HG03378 (cell line): ENCODE results near the gene ENGASE.

ENCODE experiments used
- ATAC-seq: cut with Tn5 transposase; IDR thresholded peaks from one replicate; pipeline ENCODE4 v1.9.1; 2021; ENCODE audit warnings: mild to moderate bottlenecking, moderate library complexity; ENCODE audit not compliant: unreplicated experiment

The ENGASE gene

GRCh38 chr17:79079421-79080200 is 5.0 kb downstream of the ENGASE start:
- no peak for ATAC-seq

GRCh38 chr17:79080349-79080748 is 5.7 kb downstream of the ENGASE start:
- no peak for ATAC-seq

GRCh38 chr17:79080761-79081290 is 6.2 kb downstream of the ENGASE start:
- no peak for ATAC-seq

- ATAC-seq, result no peak
These were observed 7.1 kb downstream of the ENGASE start for GRCh38 chr17:79081571-79082276.

GRCh38 chr17:79082311-79083190 is 7.9 kb downstream of the ENGASE start:
- no peak for ATAC-seq

GRCh38 chr17:79083191-79083971 is 8.8 kb downstream of the ENGASE start:
- no peak for ATAC-seq

GRCh38 chr17:79084291-79085153 is 9.9 kb downstream of the ENGASE start:
- ATAC-seq, result no peak

- ATAC-seq, result no peak
These were observed 10.7 kb downstream of the ENGASE start for GRCh38 chr17:79085154-79085920.

DNA sequence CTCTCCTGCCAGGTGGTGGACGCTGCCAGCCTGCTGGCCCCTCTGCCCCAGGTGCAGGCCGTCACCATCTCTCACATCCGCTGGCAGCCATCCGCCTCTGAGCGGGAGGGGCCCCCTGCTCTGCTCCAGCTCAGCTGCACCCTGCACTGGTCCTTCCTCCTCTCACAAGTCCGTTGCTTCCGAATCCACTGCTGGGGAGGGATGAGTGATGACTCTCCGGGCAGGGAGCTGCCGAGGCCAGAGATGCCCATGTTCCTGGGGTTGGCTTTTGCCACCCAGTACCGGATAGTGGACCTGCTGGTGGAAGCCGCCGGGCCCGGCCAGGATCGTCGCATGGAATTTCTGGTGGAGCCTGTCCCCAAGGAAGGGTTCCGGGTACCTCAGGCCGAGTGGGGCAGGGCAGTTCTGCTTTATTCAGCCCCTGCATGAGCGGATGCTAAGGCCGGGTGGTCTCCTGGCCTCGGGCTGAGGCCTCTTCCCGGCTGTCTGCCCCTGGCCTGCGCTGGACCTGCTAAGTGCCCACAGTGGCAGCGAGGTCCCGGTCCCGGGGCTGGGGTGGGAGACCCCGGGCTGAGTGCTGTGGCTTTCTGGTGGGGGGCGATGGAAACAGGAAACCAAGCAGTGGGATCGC is 11.4 kb downstream of the ENGASE start:
- ATAC-seq, result no peak

DNA sequence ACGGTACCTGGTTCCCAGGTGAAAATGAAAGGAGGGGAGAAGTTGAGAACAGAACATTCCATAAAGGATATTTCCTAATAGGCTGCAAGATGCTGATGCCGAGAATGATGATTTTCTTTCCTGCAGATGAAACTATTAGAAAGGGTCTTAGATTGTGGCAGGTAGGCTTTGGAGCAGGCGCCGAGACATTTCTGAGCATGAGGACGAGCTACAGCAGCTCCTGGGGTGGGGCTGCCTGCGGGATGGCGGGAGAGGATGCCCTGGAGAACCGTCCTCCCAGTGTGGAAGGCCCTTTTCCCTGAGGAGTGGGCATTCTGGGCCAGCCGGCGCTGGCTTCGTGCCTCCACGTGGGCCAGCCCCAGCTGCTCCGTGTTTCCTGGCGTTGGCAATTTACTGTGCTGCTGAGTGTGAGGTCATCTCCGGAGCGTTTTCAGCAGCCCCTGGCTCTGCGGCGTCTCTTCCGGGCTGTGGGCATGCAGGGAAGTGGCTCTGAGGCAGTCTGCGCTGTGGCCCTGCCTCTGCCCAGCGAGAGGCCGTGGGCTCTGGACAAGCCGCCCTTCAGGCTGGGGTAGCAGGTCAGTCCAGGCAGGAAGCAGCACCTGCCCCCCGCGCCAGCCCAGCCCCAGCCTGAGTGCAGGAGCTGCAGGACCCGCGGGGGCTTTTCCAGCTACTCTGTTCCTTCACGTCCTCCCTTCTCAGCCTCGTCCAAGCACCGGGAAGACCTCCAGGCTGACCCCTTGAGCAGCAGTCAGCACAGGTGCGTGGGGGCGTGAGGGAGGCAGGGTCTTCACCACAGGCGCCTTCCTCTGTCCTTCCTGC is 12.2 kb downstream of the ENGASE start:
- no peak for ATAC-seq

GRCh38 chr17:79087428-79088143 is 13.0 kb downstream of the ENGASE start:
- ATAC-seq, result no peak

DNA sequence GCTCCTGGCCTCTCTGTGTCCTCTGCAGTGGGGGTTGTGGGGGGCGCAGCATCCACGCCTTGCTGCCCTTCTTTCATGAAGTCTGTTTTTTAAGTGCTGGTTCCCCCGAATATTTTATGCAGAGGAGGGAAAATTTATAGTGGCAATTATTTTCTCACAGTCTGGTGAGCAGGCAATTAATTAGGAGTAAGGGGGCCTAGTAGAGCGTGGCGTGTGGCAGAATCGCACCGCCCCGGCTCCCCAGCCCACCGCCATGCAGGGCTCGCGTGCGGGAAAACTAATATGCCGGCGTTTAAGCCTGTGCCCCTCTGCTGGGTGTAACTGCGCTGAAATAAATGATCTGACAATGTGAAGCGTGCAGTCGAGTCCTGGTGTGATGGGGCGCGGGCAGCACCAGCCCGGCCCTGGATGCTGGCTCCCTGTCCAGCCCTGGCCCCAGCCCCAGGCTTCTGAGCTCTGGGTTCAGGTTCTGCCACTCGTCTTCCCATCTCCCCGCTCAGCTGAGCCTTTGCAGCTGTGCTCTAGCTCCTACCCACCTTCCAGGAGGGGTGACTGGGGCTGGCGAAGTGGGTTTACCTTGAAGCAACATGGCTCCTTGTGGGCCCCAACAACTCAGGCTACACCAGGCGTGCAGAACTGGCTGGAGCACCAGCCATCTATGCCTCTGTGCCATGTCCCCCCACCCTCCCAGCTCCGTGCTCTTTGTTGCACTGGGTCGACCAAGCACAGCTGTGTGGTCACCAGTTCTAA is 13.8 kb downstream of the ENGASE start:
- no peak for ATAC-seq

DNA sequence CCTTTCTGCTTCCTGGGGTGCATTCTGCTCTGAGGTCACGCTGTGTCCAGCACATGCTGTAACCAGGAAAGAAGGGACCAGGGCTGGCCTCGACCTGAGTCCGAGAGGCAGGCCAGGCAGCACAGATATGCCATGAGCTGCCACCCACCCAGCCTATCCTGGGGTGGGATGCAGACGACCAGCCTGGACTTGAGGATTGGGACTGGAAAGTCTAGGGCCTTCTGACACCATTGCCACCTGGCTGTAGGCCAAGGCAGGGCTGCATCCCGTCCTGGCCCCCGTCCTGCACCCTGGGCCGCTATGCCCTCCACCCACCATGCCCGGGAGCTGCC is 14.3 kb downstream of the ENGASE start:
- no peak for ATAC-seq

DNA sequence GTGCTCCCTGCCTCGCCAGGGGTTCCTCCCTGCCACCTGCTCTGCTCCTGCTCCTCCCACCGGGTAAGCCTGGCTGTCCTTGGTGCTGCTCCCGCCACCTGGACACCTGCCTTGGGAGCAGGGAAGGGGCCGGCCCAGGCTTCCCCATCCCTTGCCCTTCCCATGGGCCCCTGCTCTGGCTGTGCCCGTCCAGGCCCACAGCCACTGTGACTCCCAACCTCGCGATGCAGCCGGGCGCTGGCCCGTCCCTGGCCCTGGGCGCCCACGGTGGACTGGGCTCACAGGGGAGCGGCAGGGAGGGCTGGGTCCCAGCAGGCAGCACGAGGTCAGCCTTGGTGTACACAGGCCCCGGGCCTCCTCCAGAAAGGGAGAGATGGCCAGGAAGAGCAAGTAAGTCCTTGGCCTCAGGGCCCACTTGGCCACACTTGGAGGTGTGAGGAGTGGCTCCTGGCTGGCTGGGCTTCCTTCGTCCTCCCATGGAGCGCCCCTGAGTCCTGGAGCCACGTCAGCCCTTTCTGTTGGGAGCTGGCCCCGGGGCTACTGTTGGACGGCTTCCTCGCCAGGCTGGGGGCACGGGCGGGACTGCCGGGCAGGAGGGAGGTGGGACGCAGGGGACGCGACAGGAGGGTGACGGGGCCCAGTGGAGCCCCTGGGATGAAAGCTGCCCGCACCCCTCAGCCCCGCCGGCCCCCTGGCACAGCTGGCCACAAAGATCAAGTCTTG is 15.3 kb downstream of the ENGASE start:
- no peak for ATAC-seq

- ATAC-seq, result no peak
These were observed 16.0 kb downstream of the ENGASE start for GRCh38 chr17:79090443-79091225.
